HG02973 (cell line): ENCODE measurements around the gene FRMD4A.
"Not testable (repeated sequence)": the region's sequence is repeated elsewhere in the genome, so short reads cannot be mapped to it uniquely, and the experiment has no call there.

Experiments
- ATAC-seq: cut with Tn5 transposase; IDR thresholded peaks from one replicate; pipeline ENCODE4 v1.9.1; 2021; ENCODE audit warnings: moderate library complexity; ENCODE audit not compliant: unreplicated experiment

Gene FRMD4A

DNA sequence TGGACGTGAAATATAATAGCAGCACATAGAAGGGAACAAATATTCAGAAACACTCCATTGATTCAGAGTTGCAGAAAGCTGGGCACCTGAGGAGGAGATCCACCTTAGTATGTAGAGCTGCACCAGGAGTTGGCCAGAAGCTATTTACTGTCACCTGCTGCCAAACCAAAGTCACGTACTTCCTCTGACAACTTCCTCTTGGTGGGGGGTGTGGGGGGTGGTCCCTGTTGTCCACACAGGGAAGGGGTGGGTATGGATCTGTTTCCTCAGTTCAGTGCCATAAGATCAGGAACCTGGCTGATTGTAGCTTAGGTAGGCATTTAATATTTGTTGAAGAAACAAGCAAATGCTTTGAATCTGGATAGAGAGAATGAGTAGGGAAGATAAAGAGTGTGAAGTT is 264.6 kb downstream of the FRMD4A start:
- ATAC-seq: no peak

- no peak for ATAC-seq
Observed at GRCh38 chr10:14063531-14064285, 267.0 kb downstream of the FRMD4A start.

- ATAC-seq: no peak
Observed at GRCh38 chr10:14062528-14063260, 268.0 kb downstream of the FRMD4A start.

DNA sequence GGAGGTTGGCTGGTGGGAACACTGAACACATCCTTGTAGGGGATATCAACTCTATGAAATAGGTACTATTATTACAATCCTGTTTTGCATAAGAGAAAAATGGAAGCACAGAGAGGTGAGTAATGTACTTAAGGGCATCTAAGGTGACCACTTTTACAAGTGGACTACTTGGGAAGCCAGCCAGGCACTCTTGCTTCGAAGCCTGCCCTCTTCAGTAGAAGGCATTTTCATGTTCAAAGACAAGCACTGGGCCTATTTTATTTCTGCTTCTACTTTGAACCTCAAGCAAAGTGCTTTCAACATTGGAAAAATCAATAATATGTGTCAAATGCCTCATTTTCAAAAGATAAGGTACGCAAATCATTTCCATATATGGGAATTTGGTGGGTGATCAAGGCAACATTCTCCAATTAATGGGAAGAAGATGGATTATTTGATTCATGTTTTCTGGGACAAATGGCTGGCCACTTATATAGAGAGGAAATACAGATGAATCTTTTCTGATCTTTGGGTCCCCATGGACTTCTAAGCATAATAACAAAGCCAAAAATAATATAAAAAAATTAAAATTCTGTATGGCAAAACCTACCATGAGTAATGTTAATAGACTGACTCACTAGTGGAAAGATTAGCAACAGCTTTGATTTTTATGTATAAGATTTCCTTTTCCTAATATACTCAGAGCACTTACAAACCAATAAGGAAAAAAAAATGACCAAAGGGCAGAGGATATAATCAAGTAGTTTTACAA is 270.2 kb downstream of the FRMD4A start:
- ATAC-seq: no peak

- no peak for ATAC-seq
Observed at GRCh38 chr10:14056610-14057332, 274.0 kb downstream of the FRMD4A start.

- no peak for ATAC-seq
Observed at GRCh38 chr10:14052931-14053330, 277.8 kb downstream of the FRMD4A start.

GRCh38 chr10:14050598-14050997 is 280.1 kb downstream of the FRMD4A start:
- no peak for ATAC-seq

- no peak for ATAC-seq
Observed at GRCh38 chr10:14048930-14049613, 281.7 kb downstream of the FRMD4A start.

- ATAC-seq: no peak
Observed at GRCh38 chr10:14047431-14047830, 283.3 kb downstream of the FRMD4A start.

- not testable (repeated sequence) for ATAC-seq
Observed at GRCh38 chr10:14042051-14042450, 288.7 kb downstream of the FRMD4A start.

DNA sequence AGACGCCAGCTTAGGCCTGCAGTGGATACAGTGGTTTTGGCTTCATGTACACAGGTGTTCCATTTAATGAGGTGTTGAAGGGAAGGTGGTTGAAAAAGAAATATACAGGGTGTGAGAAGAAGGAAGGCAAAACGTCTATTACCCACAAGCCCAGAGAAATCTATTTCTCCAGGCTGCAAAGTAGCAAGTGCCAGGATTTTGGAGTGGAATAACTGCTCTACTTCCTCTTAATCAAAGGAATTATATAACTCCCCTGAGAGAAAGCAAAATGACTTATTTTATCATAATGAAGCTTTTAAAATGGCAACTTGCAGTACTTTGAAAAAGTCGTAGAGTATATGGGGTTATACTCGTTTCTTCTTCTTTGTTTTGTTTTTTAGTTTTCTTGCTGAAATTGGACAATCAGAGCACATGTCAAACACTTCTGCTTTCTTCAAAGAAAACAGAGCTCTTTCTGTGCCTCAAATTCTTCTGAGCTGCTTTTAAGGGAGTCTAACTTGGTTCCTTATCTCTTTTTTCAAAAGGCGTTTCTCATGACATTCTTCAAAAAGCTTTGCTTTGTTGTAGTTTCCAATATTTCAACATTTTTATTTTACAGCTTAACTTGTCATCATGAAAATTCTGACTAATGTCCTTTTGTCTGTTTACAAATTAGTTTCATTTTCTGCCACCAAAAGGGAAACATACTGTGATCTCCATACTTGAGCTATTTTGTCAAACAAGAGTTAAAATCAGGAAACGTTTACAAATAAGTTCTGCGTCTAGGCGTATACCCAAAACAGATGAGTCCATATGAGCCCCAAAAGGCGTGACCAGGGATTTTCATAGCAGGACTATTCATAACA is 289.7 kb downstream of the FRMD4A start:
- ATAC-seq: no peak

DNA sequence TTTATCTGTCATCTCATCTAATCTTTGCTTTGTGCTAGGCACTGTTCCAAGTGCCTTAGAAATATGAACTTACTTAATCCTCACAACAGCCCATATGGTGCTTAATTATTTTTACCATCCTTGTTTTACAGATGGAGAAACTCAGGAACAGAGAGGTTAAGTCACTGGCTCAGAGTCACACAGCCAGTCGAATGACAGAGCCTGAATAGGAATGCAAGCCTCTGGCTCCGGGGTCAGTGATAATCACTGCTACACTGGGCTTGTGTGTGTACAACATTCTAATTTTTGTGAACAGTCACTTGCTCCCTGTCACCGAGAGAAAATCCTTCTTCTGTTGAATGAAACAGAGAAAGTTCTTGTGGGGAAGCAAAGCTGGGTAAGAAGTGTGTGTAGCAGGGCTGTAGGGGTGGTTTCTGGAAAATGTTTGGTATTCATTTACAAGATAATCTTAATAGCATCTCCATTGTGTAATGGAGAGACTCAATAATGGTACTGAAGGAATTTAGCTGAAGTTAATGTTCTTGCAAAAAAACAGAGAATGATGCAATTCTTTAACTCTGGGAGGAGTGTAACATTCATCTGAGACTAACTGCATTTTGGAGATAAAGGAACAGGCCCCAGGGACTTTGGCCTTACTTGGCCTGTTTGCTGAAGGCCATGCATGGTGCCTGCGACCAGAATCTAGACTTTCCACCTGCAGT is 290.6 kb downstream of the FRMD4A start:
- ATAC-seq: no peak

DNA sequence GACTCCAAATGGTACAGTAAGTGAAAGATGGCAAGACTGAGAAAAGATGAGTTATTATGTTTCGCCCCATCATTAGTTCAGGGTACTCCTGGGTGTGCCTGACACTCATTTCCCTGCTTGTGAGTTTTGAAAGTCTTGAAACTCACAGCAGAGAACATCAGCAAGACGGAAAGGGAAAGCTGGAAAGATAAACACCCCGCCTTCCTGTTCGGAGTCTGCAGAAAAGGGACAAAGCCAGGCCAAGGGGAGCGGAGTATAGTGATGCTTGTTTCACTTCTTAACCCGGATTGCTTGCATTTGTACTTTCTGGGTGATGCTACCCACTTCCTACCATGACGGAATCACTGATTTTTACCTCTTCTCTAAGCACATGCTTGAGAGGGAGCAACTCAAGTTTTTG is 294.5 kb downstream of the FRMD4A start:
- no peak for ATAC-seq

DNA sequence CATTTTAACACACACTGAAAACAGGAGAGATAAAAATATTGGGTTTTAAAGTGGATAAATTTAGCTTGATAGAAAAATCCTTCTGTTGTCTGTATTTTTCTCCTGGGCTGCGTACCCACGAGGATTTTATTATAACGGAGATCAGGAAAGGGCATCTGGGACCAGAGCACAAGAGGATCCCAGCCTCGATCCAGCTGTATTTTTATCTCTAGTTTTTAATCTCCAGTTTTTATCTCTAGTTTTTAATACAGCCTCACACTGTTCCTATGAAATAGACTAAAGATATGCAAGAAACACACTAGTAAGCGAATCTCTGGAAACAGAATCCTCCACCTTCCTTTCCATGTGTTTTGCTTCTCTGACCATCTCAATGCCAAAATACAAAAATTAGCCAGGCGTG is 295.2 kb downstream of the FRMD4A start:
- ATAC-seq: no peak

GRCh38 chr10:14032406-14032998 is 298.2 kb downstream of the FRMD4A start:
- ATAC-seq: no peak

DNA sequence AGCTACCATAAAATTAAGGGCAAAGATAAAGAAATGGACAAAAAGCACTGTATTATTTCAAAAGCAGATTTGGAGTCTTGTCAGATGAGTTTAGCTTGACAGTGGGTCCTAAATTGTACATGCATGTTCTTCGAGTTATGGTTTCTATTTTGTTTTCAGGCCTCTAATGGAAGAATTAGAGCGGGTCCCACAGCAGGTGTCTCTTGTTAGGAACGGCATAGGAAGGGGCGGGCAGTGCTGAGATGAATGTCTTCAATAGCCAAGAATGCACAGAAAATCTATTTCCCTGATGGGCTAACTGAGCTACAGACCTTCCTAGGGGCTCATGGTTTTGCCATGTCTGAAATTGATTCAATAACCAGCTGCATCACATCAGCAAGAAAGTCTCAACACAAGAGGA is 304.4 kb downstream of the FRMD4A start:
- ATAC-seq: no peak

DNA sequence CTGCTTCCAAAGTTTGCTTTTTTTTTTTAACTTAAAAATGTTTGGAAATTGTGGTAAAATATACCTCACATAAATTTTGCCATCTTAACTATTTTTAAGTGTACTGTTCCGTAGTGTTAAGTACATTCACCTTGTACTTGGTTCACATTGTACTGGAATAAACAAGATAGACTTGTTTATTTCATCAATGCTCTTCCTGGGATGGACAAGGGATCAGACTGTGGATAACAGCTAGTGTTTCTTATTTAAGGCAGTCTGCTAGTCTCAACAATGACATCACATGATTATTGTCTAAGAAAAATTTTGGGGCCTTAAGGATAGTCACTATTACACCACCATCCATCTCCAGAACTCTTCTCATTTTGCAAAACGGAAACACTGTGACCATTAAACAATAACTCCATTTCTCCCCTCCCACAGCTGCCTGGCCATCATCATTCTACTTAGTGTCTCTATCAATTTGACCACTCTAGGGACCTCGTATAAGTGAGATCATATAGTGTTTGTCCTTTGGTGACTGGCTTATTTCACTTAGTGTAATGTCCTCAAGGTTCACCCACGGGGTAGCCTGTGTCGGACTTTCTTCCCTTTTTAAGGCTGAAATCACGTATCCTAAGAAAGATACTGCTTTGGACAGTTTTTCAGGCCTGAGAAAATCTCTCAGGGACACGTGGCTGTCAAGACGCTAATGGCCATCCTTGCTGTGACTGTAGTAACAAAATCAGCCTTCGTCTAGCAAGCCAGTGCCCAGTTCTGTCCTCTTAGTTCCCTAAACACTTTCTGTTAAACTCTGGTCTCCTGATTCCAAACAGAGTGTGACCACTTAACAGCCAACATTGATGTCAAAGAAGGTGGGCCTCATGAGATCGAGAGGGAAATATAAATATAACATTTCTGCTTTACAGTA is 305.2 kb downstream of the FRMD4A start:
- no peak for ATAC-seq
